ENCODE results near the gene AOC1.

Gene AOC1

GRCh38 chr7:150890853-150891584 lies 38.7 kb downstream of the AOC1 start:
- Histone ChIP-seq H3K9me3 (ENCODE audit: control insufficient read depth, insufficient read depth, low read length) (peaks cover 6% of the 10 kb centered on the region), H3K4me1 (ENCODE audit: insufficient read depth, low read length) (no peaks in the 10 kb centered on the region), H3K36me3 (ENCODE audit: insufficient read depth, low read length) (no peaks in the 10 kb centered on the region), H3K9ac (ENCODE audit: low read depth, low read length) (no peak overlapping the region)

DNA sequence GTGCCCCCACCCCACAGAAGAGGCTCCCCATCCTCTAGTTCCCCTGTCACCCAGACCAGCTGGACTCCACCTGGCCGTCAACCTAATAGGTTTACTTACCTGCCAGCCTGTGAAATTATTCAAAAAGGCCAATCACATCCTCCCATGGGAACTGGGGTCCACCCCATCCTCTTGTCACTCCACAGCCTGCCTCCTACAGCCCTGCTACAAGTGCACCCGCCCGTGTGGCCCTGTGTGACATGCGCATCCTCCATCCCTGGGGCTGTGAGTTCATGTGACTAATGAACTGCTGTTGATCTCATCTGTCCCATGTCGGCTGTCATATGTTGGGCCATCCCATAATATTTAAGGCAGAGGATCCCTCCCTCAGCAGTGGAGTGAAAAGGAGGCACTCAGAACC lies 39.4 kb downstream of the AOC1 start:
- Histone ChIP-seq H3K9ac (ENCODE audit: low read depth, low read length) (no peak overlapping the region), H3K4me1 (ENCODE audit: insufficient read depth, low read length) (no peaks in the 10 kb centered on the region), H3K36me3 (ENCODE audit: insufficient read depth, low read length) (no peaks in the 10 kb centered on the region), H3K9me3 (ENCODE audit: control insufficient read depth, insufficient read depth, low read length) (peaks cover 6% of the 10 kb centered on the region)

DNA sequence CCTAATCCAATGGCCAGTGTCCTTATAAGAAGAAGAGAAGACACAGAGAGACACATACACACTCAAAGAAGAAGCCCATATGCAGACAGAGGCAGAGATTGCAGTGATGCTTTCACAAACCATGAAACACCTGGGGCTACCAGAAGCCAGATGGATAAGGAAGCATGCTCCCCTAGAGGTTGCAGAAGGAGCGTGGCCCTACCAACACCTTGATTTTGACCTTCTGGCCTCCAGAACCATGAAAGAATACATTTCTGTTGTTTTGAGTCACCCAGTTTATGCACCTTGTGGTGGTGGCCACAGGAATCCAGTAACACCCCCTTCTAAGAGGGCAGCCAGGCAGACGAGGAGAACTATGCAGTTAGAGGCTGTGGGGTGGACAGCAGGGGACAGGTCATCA lies 43.5 kb downstream of the AOC1 start:
- Histone ChIP-seq H3K9me3 (ENCODE audit: control insufficient read depth, insufficient read depth, low read length) (peaks cover 6% of the 10 kb centered on the region), H3K36me3 (ENCODE audit: insufficient read depth, low read length) (no peaks in the 10 kb centered on the region), H3K4me1 (ENCODE audit: insufficient read depth, low read length) (peaks cover 8% of the 10 kb centered on the region; the same call in 1 of the 2 replicates), H3K9ac (ENCODE audit: low read depth, low read length) (no peak overlapping the region)

GRCh38 chr7:150896562-150897209 lies 44.4 kb downstream of the AOC1 start:
- Histone ChIP-seq H3K4me1 (ENCODE audit: insufficient read depth, low read length) (peaks cover 16% of the 10 kb centered on the region; the same call in 1 of the 2 replicates), H3K9ac (ENCODE audit: low read depth, low read length) (no peak overlapping the region), H3K36me3 (ENCODE audit: insufficient read depth, low read length) (no peaks in the 10 kb centered on the region), H3K9me3 (ENCODE audit: control insufficient read depth, insufficient read depth, low read length) (peaks cover 6% of the 10 kb centered on the region)

DNA sequence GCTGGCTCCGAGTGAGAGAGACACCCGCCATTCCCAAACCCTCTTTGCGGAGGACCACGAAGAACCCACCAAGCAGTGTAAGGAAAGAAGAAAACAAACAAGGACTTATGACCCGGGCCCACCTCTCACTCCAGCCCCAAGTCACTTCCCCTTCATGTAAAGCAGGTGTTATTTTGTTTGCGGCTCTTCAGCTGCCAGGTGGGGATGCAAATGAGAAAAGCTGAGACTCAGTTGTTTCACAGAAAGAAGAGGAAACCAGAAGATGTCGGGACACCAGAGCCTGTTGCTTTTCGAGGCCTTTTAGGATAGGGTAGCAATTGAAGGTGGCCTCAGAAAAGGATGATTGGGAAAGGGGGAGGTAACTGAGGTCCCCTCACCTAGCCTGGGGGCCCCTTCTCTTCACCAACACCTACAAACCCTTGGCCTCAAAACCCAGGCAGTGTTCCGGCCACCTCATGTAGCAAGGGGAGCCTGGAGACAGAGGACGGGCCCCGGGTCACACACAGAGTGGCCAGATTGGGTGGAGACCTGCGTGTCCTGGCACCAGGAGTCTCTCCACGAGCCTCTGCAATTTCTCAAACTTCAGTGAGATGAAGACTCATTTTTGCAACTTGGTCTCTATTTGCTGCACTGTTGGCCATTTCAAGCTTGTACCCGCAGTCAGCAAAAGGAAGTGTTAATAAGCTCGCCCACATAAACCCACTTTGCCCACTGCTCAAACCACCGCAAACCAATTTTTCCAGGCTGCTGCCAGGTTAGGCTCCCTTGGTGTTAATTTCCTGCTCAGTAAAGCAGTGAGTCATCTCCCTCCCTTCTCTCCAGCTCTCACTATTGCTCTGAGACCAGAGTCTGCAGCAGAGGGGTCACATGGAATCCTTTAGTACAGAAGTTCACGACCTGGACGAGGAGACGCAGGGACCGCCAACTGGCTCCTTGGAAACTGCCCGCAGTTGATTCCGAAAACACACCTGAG lies 45.5 kb downstream of the AOC1 start:
- Histone ChIP-seq H3K4me1 (ENCODE audit: insufficient read depth, low read length) (peaks cover 23% of the 10 kb centered on the region; the same call in 1 of the 2 replicates), H3K9me3 (ENCODE audit: control insufficient read depth, insufficient read depth, low read length) (peaks cover 6% of the 10 kb centered on the region), H3K9ac (ENCODE audit: low read depth, low read length) (no peak overlapping the region), H3K36me3 (ENCODE audit: insufficient read depth, low read length) (no peaks in the 10 kb centered on the region)

DNA sequence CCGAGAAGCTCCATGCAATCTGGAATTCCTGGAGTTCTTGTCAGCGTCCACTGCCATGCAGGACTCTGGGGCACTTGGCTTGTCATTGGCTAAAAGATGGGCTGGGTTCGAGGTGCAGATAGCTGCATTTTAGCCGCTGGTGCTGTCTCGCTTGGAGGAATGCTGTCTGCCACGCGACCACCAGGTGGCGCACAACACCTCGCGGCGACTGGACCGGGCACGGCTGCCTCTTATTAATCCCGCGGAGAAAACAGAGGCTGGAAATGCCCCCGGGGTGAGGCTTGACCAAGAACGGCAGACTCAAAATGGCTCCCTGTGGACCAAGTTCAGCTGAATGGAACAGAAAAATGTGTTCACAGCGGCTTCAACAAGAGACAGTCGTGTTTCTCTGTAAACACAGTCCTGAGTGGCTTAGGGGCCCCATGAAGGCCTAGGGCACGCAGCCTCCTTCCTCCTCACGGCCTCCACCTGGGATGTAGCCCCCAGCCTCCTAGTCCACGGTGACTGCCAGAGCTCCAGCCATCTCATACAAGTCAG lies 46.2 kb downstream of the AOC1 start:
- Histone ChIP-seq H3K4me1 (ENCODE audit: insufficient read depth, low read length) (peaks cover 23% of the 10 kb centered on the region; the same call in 1 of the 2 replicates), H3K36me3 (ENCODE audit: insufficient read depth, low read length) (no peaks in the 10 kb centered on the region), H3K9me3 (ENCODE audit: control insufficient read depth, insufficient read depth, low read length) (peaks cover 3% of the 10 kb centered on the region; the same call in 1 of the 2 replicates), H3K9ac (ENCODE audit: low read depth, low read length) (no peak overlapping the region)

DNA sequence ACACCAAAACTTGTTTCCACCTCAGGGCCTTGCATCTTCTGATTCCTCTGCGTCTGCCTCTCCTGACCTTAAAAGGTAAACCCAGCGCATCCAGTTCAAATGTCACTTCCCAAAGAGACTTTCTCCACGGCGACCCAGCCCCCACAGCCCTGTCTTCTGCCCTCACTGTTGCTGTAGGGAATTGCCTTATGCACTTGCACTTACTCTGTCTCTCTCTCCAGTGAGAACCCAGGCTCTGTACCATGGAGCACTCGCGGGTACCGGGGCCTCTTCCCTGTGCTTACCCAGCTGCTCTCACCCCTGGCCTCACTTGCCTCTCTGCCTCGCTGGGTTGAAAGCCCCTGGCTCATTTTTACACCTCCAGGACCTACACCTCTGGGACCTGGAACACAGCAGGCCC lies 48.4 kb downstream of the AOC1 start:
- H3K9me3 ChIP-seq (ENCODE audit: control insufficient read depth, insufficient read depth, low read length), result no peaks in the 10 kb centered on the region; the same call in 1 of the 2 replicates
- no peaks in the 10 kb centered on the region for H3K36me3 ChIP-seq (ENCODE audit: insufficient read depth, low read length)
- H3K4me1 ChIP-seq (ENCODE audit: insufficient read depth, low read length), result peaks cover 23% of the 10 kb centered on the region; the same call in 1 of the 2 replicates
- H3K9ac ChIP-seq (ENCODE audit: low read depth, low read length), result no peak overlapping the region

GRCh38 chr7:150901160-150902035 lies 49.1 kb downstream of the AOC1 start:
- Histone ChIP-seq H3K36me3 (ENCODE audit: insufficient read depth, low read length) (no peaks in the 10 kb centered on the region), H3K9ac (ENCODE audit: low read depth, low read length) (no peak overlapping the region), H3K9me3 (ENCODE audit: control insufficient read depth, insufficient read depth, low read length) (no peaks in the 10 kb centered on the region; the same call in 1 of the 2 replicates), H3K4me1 (ENCODE audit: insufficient read depth, low read length) (peaks cover 23% of the 10 kb centered on the region; the same call in 1 of the 2 replicates)

- no peak overlapping the region for H3K9ac ChIP-seq (ENCODE audit: low read depth, low read length)
- H3K9me3 ChIP-seq (ENCODE audit: control insufficient read depth, insufficient read depth, low read length), result no peaks in the 10 kb centered on the region; the same call in 1 of the 2 replicates
- no peaks in the 10 kb centered on the region for H3K36me3 ChIP-seq (ENCODE audit: insufficient read depth, low read length)
- H3K4me1 ChIP-seq (ENCODE audit: insufficient read depth, low read length), result peaks cover 23% of the 10 kb centered on the region; the same call in 1 of the 2 replicates
Measured at GRCh38 chr7:150902078-150903033, 50.0 kb downstream of the AOC1 start.

- Histone ChIP-seq H3K4me1 (ENCODE audit: insufficient read depth, low read length) (peaks cover 17% of the 10 kb centered on the region; the same call in 1 of the 2 replicates), H3K36me3 (ENCODE audit: insufficient read depth, low read length) (no peaks in the 10 kb centered on the region), H3K9ac (ENCODE audit: low read depth, low read length) (no peak overlapping the region), H3K9me3 (ENCODE audit: control insufficient read depth, insufficient read depth, low read length) (no peaks in the 10 kb centered on the region; the same call in 1 of the 2 replicates)
Measured at GRCh38 chr7:150903606-150904005, 51.3 kb downstream of the AOC1 start.

DNA sequence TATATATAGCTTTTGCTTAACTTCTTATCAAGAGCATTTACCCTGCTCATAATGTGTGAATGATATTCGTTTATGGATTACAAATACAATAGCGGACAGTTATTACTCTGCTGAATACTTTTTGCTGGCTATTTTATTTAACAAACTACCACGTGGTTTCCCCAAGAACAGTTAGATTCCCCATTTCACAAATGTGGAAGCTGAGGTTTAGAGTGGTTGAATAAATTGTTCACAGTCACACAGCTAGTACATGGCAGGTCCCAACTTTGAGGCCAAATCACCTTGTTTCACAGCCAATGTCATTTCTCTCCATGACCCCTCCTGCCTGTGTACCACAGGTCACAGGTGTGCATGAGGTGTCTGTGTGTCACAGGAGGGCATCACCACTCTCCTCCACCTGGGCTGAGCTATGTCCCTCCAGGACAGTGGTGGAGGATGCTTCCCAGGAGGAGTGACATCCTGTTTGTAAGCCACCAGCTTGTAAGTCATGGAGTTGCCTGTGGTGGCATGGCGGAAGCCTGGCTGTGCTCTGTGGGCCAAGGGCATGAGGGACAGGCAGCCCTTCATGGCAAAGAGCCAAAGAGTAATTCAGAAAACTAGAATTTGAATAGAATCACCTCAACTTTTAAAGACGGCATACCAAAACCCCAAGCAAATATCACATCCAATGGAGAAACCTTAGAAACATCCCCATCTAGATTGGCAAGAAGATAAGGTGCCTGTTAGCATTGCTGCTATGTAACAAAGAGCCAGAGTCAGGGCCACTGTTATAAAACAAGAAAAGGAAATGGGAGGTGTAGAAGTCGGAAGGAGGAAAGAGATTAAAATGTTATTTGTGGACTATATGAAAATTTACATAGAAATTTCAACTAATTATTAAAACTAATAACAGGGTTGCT lies 51.9 kb downstream of the AOC1 start:
- H3K9ac ChIP-seq (ENCODE audit: low read depth, low read length), result no peak overlapping the region
- no peaks in the 10 kb centered on the region for H3K36me3 ChIP-seq (ENCODE audit: insufficient read depth, low read length)
- no peaks in the 10 kb centered on the region; the same call in 1 of the 2 replicates for H3K9me3 ChIP-seq (ENCODE audit: control insufficient read depth, insufficient read depth, low read length)
- H3K4me1 ChIP-seq (ENCODE audit: insufficient read depth, low read length), result peaks cover 17% of the 10 kb centered on the region; the same call in 1 of the 2 replicates
